Ishikawa (cell line): ENCODE results near the gene SLC9C2.

Source experiments
- CEBPB ChIP-seq: IDR thresholded peaks from 2 replicates; pipeline ENCODE4 v1.6.1; 2012
- CREB1 ChIP-seq: IDR thresholded peaks from 2 replicates; pipeline ENCODE4 v1.6.1; 2012; ENCODE audit warnings: low read depth
- EP300 ChIP-seq: IDR thresholded peaks from 2 replicates; pipeline ENCODE4 v1.6.1; 2012; ENCODE audit warnings: borderline replicate concordance
- MAX ChIP-seq: IDR thresholded peaks from 2 replicates; pipeline ENCODE4 v1.6.1; 2012
- NFIC ChIP-seq: IDR thresholded peaks from 2 replicates; pipeline ENCODE4 v1.6.1; 2012
- RAD21 ChIP-seq: IDR thresholded peaks from 2 replicates; pipeline ENCODE4 v1.6.1; 2012; ENCODE audit warnings: low read depth
- TAF1 ChIP-seq: IDR thresholded peaks from 2 replicates; pipeline ENCODE4 v1.6.1; 2012; ENCODE audit warnings: low read depth, mild to moderate bottlenecking
- YY1 ChIP-seq: IDR thresholded peaks from 2 replicates; pipeline ENCODE4 v1.6.1; 2012; ENCODE audit warnings: low read depth
- TF ChIP-seq, protein P1 (sequence below): IDR thresholded peaks from 2 replicates; pipeline ENCODE4 v1.6.1; 2012; ENCODE audit warnings: low read depth, mild to moderate bottlenecking
- TF ChIP-seq, protein P2 (sequence below): IDR thresholded peaks from 2 replicates; pipeline ENCODE4 v1.6.1; 2012

GRCh38 chr1:173467426-173467825 lies 135.4 kb downstream of the SLC9C2 start:
- TF ChIP-seq EP300, result no peak
- TF ChIP-seq TAF1, result no peak
- TF ChIP-seq, protein P1, sequence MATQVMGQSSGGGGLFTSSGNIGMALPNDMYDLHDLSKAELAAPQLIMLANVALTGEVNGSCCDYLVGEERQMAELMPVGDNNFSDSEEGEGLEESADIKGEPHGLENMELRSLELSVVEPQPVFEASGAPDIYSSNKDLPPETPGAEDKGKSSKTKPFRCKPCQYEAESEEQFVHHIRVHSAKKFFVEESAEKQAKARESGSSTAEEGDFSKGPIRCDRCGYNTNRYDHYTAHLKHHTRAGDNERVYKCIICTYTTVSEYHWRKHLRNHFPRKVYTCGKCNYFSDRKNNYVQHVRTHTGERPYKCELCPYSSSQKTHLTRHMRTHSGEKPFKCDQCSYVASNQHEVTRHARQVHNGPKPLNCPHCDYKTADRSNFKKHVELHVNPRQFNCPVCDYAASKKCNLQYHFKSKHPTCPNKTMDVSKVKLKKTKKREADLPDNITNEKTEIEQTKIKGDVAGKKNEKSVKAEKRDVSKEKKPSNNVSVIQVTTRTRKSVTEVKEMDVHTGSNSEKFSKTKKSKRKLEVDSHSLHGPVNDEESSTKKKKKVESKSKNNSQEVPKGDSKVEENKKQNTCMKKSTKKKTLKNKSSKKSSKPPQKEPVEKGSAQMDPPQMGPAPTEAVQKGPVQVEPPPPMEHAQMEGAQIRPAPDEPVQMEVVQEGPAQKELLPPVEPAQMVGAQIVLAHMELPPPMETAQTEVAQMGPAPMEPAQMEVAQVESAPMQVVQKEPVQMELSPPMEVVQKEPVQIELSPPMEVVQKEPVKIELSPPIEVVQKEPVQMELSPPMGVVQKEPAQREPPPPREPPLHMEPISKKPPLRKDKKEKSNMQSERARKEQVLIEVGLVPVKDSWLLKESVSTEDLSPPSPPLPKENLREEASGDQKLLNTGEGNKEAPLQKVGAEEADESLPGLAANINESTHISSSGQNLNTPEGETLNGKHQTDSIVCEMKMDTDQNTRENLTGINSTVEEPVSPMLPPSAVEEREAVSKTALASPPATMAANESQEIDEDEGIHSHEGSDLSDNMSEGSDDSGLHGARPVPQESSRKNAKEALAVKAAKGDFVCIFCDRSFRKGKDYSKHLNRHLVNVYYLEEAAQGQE, result no peak
- no peak for TF ChIP-seq RAD21
- no peak for TF ChIP-seq YY1
- TF ChIP-seq MAX, result no peak
- no peak for TF ChIP-seq CEBPB
- TF ChIP-seq, protein P2, sequence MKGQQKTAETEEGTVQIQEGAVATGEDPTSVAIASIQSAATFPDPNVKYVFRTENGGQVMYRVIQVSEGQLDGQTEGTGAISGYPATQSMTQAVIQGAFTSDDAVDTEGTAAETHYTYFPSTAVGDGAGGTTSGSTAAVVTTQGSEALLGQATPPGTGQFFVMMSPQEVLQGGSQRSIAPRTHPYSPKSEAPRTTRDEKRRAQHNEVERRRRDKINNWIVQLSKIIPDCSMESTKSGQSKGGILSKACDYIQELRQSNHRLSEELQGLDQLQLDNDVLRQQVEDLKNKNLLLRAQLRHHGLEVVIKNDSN, result no peak
- TF ChIP-seq NFIC, result no peak
- no peak for TF ChIP-seq CREB1
